C1 segment of cervical spinal cord (tissue), 14 donors: ENCODE measurements around the gene DGKG.

Source experiments
- DNase-seq, 14 donors: peaks; one replicate each; lab custom pipeline; 2025; lab: John Stamatoyannopoulos, UW

DGKG gene

GRCh38 chr3:186176373-186176990 lies 185.6 kb downstream of the DGKG start:
- no peak for DNase-seq

DNA sequence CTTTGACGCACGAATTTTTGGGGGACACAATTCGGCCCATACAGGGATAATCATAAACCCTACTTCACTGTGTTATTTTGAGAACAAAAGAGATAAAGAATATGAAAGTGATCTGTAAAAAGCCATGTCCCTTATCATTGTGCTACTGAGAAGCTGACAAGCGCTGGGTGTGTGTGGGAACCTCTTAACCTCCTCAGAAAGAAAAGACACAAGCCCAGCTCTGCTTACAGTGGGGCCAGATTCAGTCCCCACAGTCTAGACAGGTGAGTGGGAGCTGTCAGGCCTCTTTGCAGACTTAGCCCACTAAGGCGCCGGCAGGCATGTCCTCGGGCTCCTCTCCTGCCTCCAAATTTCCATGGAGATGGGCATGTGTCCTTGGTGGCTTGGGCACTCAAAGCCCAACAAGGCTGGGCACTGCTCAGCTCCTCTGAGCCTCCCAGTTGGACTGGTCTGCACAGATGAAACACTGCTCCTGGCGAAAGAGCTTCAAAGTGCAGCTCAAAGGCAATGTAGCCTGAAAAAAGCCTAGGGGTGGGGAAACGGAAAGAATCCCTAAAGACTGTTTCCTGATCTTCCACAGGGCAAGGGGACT lies 188.7 kb downstream of the DGKG start:
- peak in 1 of 14 donors; percentile 6 for DNase-seq

DNA sequence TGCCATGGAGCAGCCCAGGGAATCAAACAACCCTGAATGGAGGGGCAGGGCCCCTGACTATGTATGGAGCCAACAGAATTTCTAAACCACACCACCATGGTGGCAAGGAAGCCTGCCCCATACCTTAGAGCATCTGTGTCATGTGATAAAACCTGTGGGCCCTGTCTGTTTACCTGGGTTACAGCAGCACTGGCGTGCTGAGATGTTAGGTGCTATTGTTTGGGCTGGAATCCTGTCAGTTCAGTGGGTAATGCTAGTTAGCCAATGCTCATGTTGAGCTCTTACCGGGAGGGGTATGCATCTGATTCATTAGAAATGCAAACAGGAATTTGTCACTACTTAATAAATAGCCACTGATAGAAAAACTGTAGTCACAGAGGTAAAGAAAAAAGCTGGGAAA lies 189.7 kb downstream of the DGKG start:
- no peak for DNase-seq

DNA sequence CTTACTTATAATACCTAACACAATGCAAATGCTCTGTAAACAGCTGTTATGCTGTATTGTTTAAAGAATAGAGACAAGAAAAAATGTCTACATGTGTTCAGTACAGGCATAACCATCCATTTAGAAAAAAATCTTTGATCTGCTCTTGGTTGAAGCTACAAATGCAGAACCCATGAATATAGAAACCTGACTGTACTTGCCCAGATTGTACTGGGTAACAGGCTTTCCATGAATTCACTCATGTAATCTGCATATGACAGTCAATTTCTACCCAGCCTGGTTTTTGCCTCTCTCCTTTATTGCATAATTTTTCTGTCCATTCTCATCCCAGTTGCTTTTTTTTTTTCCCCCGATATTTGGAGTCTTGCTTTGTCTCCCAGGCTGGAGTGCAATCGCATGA lies 190.5 kb downstream of the DGKG start:
- DNase-seq: no peak

DNA sequence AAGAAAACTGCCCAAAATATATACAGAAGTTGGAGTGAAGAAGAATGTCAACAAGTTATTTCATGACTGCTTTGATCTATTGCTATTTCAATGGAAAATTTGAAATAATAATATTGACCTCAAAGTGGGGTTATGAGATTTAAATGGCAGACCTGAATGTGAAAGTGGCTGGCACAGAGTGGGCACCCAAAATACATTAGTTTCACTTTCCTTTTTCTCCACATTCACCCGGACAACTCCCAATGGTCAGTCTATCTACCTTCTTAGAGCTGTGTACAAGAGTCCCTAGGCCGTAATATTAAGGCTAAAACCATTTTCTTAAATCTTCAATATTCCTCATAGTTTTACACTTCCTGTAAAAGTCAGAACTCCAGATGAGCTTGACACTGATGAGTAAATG lies 191.5 kb downstream of the DGKG start:
- DNase-seq: no peak

DNA sequence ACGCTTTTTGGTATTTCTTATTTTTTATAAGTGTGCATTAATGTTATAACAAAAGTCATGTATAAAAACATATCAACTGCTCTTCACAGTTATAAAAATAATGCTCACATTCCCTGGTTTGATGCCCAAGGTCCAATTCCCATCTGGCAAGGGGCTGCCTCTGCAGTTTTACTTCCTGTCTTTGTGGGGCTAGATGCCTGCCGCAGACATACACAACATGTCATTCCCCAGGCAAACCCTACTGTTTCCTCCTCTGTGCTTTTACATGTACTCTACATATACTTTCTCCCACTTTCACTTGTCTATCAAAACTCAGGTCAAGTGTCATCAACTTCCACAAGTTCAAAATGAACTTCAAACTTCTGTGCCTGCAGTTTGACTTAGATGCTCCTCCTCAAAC lies 192.7 kb downstream of the DGKG start:
- no peak for DNase-seq

- no peak for DNase-seq
Observed at GRCh38 chr3:186168976-186169375, 193.1 kb downstream of the DGKG start.

- DNase-seq: no peak
Observed at GRCh38 chr3:186167646-186168395, 194.2 kb downstream of the DGKG start.

- DNase-seq: no peak
Observed at GRCh38 chr3:186166491-186167288, 195.3 kb downstream of the DGKG start.

DNA sequence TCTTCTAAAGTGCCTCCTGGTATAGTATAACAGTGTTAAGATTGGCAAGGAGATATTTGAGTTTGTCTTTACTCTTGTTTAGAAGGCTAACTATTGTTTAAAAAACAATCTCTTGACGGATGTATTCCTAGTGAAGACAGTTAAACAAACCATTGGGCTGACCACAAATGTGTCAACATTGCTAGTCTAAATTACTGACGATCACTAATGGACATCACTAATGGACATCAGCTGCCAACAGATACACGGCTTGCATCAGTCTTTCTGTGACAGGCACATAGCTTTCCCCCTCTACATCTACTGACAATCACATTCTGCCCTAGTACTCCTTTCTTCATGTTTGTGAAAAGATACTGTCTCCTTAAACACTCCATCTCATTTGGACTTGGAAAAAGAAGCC lies 196.0 kb downstream of the DGKG start:
- DNase-seq: no peak

GRCh38 chr3:186165331-186165730 lies 196.7 kb downstream of the DGKG start:
- peak in 3 of 14 donors; percentile 13 to 34 (median 30) for DNase-seq

GRCh38 chr3:186164696-186165095 lies 197.3 kb downstream of the DGKG start:
- no peak for DNase-seq

- peak in 3 of 14 donors; percentile 8 to 23 (median 18) for DNase-seq
Observed at GRCh38 chr3:186162221-186162620, 199.8 kb downstream of the DGKG start.

GRCh38 chr3:186160691-186161243 lies 201.3 kb downstream of the DGKG start:
- no peak for DNase-seq

DNA sequence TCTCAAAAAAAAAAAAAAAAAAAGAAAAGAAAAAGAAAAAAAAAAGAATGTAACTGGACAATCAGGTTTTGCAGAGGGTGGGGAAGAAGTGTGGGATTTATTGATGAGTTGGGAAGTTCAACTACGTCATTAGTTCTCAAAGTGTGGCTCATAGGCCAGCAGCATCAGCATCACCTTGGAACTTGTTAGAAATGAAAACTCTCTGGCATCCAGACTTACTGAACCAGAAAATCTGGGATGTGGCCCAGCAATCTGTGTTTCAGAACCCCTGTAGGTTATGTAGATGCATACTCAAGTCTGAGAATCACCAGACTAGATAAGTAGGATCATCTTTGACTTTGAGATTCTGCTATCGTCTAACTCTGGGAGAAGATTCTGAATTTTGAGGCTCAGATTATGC lies 207.4 kb downstream of the DGKG start:
- DNase-seq: no peak

- no peak for DNase-seq
Observed at GRCh38 chr3:186152889-186153292, 209.1 kb downstream of the DGKG start.

DNA sequence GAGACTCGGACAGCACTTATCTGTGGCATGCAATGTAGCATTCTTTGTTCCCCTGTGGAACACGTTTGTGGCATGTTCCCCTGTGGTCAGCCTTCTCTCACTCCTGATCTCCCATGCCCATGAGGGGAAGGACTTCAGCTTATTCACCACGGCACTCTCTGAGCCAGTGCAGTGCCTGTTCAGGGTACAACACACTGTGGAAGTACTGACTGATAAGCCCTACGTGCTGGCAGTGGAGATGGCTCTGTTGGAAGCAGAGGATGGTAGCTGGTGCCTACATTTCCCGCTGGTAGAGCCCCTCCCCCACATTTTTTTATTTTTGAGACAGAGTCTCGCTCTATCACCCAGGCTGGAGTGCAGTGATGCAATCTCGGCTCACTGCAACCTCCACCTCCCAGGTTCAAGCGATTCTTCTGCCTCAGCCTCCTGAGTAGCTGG lies 209.7 kb downstream of the DGKG start:
- no peak for DNase-seq

GRCh38 chr3:186151077-186151971 lies 210.7 kb downstream of the DGKG start:
- DNase-seq: no peak

DNA sequence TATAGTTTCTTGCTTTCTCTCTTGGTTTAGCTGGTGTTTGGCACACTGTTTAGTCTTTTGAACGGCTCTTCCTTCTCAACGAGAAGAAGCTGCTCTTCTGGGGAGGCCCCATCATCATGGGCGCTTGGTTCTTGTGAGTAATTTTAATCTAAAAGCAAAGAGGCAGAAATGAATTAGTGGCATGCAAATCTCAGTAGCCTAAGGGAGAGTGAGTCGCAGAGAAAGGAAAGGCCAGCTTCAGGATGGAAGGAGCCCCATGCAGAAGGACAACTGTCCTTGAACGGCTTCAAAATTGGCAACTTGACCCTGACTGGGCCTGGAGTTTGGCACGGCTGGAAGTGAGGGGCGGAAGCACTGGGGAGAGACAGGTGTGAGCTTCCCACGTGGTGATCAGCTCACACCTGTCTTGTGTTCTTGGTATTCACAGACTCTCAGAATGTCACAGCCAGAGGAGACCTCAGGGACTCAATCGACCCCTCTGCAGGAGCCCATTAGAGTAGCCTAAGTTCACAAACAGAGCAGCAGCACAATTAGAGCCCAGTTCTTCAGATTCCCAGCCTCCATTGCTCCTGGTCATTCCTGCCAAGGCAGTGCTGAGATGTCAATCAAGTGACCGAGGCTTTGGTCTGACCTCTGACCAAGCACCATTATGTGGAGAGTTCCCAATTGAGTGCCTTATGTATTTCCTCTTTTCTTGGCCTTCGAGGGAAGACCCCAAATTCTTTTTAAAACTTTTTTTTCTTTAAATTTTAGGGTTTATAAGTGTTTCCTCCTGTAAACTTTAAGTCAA lies 211.8 kb downstream of the DGKG start:
- DNase-seq: no peak
